Activated CD8-positive, alpha-beta memory T cell treated with anti-CD3 and anti-CD28 coated beads, Interleukin-2, amount 50 U/mL, for 48 hours (primary cell): Measurements from ENCODE around the gene EML5.
A peak's percentile ranks its signal among the peaks of the same experiment; 100 is the strongest.
"Not testable (repeated sequence)": the region's sequence is repeated elsewhere in the genome, so short reads cannot be mapped to it uniquely, and the experiment has no call there.

Experiments
- DNase-seq: peaks from one replicate; pipeline ENCODE4 v3.0.0-alpha.2; 2020

EML5 gene

GRCh38 chr14:88799522-88799921 lies 6.8 kb upstream of the EML5 start:
- DNase-seq: no peak

GRCh38 chr14:88798156-88798555 lies 5.4 kb upstream of the EML5 start:
- DNase-seq: no peak

DNA sequence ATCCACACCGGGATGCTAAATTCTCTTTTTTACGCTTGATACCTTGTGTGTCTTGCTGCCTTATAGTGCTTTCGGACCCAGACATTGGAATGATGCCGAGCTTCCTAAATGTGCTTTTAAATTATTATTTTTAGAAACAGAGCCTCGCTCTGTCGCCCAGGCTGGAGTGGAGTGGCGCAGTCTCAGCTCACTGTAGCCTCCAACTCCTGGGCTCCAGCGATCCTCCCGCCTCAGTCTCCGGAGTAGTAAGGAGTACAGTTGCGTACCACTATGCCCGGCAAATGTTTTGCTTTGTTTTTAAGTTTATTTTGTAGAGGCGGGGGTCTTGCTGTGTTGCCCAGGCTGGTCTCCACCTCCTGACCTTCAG lies 489 bp upstream of the EML5 start:
- no peak for DNase-seq

DNA sequence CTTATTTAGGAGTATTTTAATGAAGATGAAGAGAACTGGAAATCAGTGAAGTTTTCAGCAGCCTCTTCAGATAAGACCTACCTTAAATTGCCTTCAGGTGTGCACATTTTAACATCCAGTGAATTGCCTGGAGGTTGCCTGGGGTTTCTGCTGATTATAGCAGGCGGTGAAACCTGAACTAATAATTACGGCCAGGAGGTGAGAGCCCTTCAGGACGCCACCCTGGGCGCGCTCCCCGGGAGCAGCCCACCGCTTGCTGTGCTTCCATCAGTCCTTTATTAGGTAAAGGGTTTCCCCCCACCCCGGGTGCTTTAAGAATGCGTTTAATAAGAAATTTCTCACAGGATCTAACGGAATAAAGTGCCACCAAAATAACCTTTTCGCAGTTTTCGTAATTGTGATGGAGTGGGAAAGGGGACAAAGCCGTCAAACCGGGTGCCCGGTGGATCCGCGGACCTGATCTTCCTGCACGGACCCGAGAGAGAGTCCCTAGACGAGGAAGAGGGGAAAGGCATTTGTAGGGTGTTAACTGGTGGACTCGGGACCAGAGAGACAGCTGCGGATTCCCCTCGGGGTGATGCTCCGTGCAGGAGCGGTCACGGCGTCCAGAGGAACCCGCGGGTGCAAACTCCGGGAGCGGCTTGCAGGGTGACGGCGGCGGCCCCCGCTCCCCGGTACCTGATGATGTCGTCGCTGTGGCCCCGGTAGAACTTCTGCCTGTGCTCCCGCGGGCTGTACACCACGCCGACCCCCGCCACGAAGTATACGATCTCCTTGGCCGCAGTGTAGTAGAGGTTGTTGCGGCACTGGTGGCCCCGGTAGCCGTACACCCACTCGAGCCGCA lies 902 bp downstream of the EML5 start:
- DNase-seq: peak; percentile 70

- no peak for DNase-seq
Measured at GRCh38 chr14:88791252-88791621, 1.5 kb downstream of the EML5 start.

DNA sequence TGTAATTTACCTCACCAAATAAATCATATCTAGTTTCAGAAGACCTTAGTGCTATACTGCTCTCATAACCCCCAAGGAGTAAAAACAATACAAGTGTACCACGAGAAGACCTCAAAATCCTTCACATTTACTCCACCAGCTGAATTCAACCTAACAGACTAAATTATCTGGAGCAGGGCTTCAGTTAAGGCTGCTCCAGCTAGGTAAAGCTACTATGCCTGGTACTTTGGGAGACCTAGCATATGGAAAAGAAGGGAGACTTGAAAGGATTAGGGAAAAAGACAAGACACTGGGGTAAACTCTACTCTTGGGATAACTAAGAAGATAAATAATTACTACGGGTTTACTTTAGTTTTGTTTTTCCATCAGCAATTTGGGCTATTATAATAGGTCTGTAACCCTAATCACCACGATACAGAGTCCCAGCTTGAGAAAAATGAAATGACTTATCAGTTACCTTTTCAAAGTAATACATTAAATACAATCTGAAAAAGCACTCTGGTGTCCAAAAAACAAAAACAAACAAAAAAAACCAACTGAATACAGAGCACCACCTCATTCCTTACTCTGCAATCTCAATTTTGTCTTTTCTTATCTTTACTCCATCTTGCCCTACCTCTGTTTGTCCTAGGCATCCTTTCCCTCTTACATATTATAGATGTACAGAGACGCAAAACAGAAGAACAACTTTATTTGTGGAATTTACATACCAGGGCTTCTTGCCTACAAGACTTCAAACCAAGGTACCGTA lies 2.1 kb downstream of the EML5 start:
- DNase-seq: no peak

DNA sequence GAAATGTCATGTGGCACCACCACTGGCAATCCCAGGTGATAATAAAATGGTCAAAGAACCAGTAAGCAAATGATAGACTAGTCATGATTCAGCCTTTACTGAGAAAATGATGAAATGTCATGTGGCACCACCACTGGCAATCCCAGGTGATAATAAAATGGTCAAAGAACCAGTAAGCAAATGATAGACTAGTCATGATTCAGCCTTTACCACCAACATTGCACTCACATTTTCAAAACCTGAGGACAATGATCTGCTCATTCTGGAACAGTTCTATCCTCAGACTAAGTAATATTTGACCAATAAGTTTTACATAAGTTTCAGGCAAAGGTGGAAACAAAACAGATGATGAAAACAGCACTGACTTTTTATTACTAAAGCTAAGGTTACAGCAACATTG lies 3.2 kb downstream of the EML5 start:
- not testable (repeated sequence) for DNase-seq

- no peak for DNase-seq
Measured at GRCh38 chr14:88786715-88787114, 6.0 kb downstream of the EML5 start.

GRCh38 chr14:88785911-88786310 lies 6.8 kb downstream of the EML5 start:
- DNase-seq: no peak

- DNase-seq: no peak
Measured at GRCh38 chr14:88775532-88775931, 17.2 kb downstream of the EML5 start.

DNA sequence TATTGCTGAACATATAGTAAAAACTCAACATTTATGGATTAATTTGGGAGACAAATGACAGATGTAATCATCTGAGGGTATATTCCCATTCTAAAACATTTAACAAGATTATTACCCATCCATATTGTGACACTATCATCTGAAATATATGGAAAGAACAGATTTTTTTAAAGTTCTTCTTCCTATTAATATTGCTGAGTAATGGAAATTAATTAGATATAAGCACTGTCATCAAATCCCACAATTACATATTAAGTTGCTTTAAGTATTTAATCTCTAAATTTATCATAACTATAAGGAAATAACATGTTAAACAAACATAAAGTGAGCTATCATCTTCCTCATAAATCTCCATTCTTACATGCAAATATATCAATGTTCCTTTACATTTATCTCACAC lies 22.0 kb downstream of the EML5 start:
- no peak for DNase-seq

- no peak for DNase-seq
Measured at GRCh38 chr14:88765130-88765529, 27.6 kb downstream of the EML5 start.

GRCh38 chr14:88753873-88754272 lies 38.9 kb downstream of the EML5 start:
- no peak for DNase-seq

DNA sequence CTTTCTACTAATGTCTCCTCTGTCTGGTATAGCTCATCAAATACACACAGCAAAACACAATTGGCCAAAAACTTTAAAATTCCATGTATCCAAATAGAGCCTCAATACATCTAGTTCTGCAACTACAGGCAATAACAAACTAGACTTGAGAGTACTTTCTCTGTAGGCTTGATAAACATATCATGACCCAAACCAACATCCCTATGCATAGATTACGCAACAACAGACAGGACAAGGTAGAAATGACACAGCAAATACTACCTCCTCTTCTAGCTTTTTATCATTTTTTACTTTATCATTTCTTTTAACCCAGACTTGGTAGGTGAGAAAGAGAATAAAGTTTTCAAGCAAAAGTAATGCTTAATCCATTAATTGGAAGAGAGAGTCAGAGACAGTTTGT lies 41.8 kb downstream of the EML5 start:
- DNase-seq: no peak

DNA sequence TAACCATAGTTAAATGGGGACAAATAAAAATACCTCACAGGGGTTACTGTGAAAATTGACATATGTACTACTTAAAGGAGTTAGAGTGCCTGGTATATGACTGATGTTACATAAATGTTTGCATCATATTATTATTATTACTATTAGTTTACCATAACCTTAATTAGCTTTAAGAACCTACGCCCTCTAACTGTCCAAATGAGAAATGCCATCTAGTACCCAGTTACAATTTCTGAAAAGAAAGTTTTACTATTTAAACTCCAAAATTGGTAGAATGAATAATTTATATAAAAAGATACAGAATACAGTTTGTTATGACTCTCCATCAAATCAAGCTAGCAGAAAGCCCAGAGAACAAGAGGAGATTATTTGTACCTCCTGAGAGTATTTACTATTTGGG lies 42.3 kb downstream of the EML5 start:
- DNase-seq: no peak

DNA sequence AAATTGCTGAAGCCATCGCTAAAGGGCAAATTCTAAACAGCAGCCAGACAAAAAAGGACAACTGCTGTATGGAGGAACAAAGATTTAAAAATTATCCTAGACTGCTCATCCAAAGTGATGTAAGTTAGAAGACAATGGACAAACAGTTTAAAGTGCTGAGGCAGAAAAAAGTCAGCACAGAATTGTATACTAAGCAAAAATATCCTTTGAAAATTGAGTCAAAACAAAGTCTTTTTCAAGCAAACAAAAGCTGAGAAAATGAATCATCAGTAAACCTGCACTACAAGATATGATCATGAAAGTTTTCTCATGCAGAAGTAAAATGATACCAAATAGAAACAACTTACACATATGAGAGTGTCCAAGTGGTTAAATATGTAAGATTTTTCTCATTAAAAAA lies 43.6 kb downstream of the EML5 start:
- DNase-seq: no peak

DNA sequence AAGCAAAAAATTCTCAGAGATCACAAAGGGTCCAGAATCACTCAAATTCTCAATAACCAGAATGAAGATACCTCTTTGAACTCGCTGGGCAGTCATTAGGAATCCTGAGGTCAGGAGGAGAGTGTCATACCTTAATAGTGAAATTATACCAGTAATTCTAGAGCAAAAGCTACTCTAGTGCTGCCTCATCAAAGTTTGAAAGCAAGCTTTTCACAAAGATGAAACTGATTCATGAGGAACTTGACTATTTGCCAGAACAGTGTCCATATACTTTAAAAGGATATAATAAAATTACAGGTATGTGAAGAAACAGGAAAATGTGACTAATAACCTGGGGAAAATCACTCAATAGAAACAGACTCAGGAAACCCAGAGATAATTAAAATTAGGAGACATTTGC lies 44.5 kb downstream of the EML5 start:
- no peak for DNase-seq

DNA sequence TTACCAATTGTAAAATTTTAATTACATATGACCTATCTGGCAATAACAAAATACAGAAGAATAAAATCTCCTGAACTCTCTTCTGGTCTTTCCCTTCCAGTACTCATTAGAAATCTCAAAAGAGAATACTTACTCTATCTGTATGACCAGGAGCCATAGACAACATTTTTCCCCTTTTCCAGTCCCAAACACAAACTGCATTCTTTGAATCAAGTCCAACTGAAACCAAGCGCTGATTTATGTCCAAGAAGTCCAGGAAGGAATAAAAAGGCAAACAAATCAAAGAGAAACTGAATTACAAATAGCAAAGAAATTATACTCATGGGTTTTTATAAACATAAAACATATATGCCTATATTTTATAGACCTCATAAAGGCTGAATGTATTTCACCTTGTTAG lies 46.7 kb downstream of the EML5 start:
- DNase-seq: no peak

DNA sequence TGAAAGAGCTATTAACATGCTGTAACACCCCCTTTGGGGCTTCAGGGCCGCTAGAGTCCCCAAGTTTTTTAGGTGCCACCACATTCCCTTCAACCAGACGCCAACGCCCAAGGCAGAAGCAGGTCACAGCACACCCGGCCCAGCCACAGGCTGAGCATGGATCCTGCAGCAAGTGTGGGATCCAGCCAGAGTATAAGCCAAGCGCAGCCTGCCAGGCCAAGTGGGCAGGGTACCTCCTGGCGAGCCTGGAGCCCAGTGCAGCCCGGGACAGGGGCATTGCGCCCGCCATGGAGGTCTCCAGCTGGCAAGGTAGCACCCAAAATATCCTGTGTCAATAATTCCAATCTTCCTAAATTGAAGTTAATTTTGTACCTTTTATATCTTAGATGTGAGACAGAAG lies 55.5 kb downstream of the EML5 start:
- no peak for DNase-seq

DNA sequence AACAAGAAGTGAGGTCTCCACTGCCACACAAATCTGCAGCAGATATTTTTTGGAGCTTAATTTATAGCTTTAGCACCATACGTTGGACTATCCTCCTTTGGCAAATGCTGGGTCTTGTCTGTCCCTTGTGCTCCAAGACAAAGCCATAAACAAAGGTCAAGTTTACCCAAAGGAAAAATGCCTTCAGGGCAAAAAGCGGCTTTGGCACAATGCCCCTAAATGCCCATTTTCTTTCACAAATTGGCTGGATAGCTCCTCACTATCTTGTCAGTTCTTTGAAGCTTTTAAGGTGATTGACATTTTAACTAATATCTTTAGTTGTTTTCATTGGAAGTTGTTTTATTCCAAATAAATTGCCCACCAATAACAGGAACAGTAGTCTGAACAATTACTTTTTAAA lies 59.6 kb downstream of the EML5 start:
- no peak for DNase-seq

GRCh38 chr14:88729159-88729558 lies 63.6 kb downstream of the EML5 start:
- DNase-seq: no peak

DNA sequence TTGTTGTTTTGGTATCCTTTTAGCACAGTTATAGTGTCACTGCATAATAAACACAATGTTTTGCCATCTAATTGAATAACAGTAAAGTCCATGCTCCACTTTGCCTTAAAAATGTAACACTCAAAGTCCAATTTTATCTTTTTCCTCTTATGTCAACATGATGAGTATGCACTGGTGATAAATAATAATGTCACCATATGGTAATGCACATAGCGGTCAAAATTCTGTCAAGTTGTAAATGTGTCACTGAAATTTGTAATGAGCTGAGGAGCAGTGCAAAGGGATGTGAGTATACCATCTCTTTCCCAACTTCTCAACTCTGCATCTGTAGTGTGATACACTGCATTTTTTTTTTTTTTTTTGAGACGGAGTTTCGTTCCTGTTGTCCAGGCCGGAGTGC lies 65.7 kb downstream of the EML5 start:
- DNase-seq: no peak

GRCh38 chr14:88710709-88711108 lies 82.0 kb downstream of the EML5 start:
- no peak for DNase-seq

GRCh38 chr14:88707088-88707487 lies 85.7 kb downstream of the EML5 start:
- no peak for DNase-seq

- no peak for DNase-seq
Measured at GRCh38 chr14:88706425-88706824, 86.3 kb downstream of the EML5 start.
